ENCODE measurements around the gene RER1.

DNA sequence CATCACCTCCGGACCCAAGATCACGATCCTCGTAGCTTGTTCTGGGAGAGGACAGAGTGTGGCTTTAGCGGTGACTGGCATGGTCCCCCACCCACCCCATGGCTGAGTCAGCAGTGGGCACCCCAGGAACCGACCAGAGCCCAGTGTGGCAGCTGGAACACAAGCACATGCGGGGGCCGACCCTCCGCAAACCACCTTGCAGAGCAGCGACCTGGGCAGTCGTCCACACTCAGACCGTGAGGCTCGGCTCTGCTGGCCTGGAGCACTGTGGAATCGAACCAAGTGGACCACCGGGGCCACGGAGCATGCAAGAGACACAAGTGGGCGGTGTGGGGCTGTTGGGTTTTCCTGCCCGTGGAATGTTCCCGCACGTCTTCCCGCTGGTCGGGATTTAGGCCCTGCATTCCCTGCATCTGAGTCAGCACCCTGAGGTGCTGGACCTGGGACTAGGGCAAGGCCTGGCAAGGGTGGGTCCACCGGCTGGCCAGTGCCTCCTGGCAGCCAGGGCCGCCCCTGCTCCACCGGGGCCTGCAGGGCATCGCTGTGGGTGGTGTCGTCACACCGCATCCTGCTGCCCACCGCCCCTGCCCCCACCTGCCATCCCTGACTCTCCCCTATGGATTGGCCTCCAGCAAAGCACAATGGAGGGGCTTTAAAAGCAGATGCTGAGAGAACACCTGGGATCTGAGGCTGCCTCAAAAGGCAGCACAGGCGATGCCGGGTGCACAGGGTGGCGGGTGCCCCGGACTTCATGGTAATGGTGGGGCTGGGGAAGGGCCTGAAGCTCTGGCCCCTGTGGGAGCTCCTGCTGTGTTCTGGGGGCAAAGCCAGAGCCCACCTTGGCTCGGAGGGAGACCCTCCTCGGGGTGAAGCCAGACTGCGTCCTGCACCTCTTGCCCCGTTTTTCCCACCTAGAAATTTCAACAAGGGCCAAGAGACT is 18.8 kb upstream of the RER1 start:
- TF ChIP-seq, protein P1, sequence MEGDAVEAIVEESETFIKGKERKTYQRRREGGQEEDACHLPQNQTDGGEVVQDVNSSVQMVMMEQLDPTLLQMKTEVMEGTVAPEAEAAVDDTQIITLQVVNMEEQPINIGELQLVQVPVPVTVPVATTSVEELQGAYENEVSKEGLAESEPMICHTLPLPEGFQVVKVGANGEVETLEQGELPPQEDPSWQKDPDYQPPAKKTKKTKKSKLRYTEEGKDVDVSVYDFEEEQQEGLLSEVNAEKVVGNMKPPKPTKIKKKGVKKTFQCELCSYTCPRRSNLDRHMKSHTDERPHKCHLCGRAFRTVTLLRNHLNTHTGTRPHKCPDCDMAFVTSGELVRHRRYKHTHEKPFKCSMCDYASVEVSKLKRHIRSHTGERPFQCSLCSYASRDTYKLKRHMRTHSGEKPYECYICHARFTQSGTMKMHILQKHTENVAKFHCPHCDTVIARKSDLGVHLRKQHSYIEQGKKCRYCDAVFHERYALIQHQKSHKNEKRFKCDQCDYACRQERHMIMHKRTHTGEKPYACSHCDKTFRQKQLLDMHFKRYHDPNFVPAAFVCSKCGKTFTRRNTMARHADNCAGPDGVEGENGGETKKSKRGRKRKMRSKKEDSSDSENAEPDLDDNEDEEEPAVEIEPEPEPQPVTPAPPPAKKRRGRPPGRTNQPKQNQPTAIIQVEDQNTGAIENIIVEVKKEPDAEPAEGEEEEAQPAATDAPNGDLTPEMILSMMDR (IDR thresholded peaks at IDR 0.05), result no peak
- TF ChIP-seq EP300 (IDR thresholded peaks at IDR 0.05), result no peak
- TF ChIP-seq POLR2A (IDR thresholded peaks at IDR 0.05), result no peak
